Fibroblast of lung (primary cell): ENCODE measurements around the gene FAP. TPM values are rescaled to one million over a fixed set of nuclear protein-coding genes. Genes with fewer than 3 reads are reported as not detected.

ENCODE experiments used
- DNase-seq, 2 donors: peaks; one replicate each; pipeline versions ENCODE4 v3.0.0 to v3.0.0-alpha.2; 2010; ENCODE audit warnings: low read depth in 2 of 2
- H2AFZ ChIP-seq: 2 replicates; pipeline ENCODE4 v1.5.1; 2012; ENCODE audit warnings: low read length, control low read depth, inconsistent platforms
- H3K27ac ChIP-seq: 2 replicates; pipeline ENCODE4 v1.5.1; 2011; ENCODE audit warnings: low read length, control low read depth; ENCODE audit not compliant: insufficient read depth
- H3K27me3 ChIP-seq: 2 replicates; pipeline ENCODE4 v1.5.1; 2011; ENCODE audit warnings: mild to moderate bottlenecking, low read length; ENCODE audit not compliant: control insufficient read depth, insufficient read depth
- H3K36me3 ChIP-seq: 2 replicates; pipeline ENCODE4 v1.5.1; 2011; ENCODE audit warnings: low read length; ENCODE audit not compliant: control insufficient read depth, insufficient read depth
- H3K4me1 ChIP-seq: 2 replicates; pipeline ENCODE4 v1.5.1; 2011; ENCODE audit warnings: low read length; ENCODE audit not compliant: control insufficient read depth, insufficient read depth; ENCODE audit errors: extremely low read depth
- H3K4me2 ChIP-seq: 2 replicates; pipeline ENCODE4 v1.5.1; 2011; ENCODE audit warnings: low read length, control low read depth; ENCODE audit not compliant: insufficient read depth; ENCODE audit errors: extremely low read depth
- H3K4me3 ChIP-seq, 4 experiments: fragments of 200-600 bp in 1 of 4; sonication (generic) in 1 of 4; replicated peaks in 1 of 4; 2 replicates each; pipeline ENCODE4 v1.5.1; 2011 to 2016; ENCODE audit warnings: low read length in 4 of 4, low read depth in 3 of 4, mild to moderate bottlenecking in 3 of 4, control low read depth in 2 of 4, inconsistent platforms in 1 of 4, mixed read lengths in 1 of 4; ENCODE audit not compliant: insufficient read depth in 1 of 4; ENCODE audit errors: control extremely low read depth in 1 of 4
- H3K79me2 ChIP-seq: 2 replicates; pipeline ENCODE4 v1.5.1; 2012; ENCODE audit warnings: mild to moderate bottlenecking, low read length, inconsistent platforms; ENCODE audit not compliant: control insufficient read depth, insufficient read depth
- H3K9ac ChIP-seq: 2 replicates; pipeline ENCODE4 v1.5.1; 2011; ENCODE audit warnings: mild to moderate bottlenecking, low read length, control low read depth; ENCODE audit not compliant: insufficient read depth
- H3K9me3 ChIP-seq: 2 replicates; pipeline ENCODE4 v1.5.1; 2012; ENCODE audit warnings: low read depth, low read length; ENCODE audit not compliant: control insufficient read depth, insufficient read depth
- H4K20me1 ChIP-seq: 2 replicates; pipeline ENCODE4 v1.5.1; 2011; ENCODE audit warnings: low read length; ENCODE audit not compliant: control insufficient read depth, insufficient read depth; ENCODE audit errors: extremely low read depth
- EZH2 ChIP-seq: IDR thresholded peaks from 2 replicates; pipeline ENCODE4 v1.5.1; 2012; ENCODE audit warnings: low read length, control low read depth, mild to moderate bottlenecking; ENCODE audit errors: missing control alignments
- polyA plus RNA-seq, 2 donors: library from polyadenylated mRNA; depleted of rRNA in 1 of 2; stranded (reverse) in 1 of 2; unstranded in 1 of 2; fragments of >200 nt; gene quantifications; 2 replicates each; pipeline ENCODE4 v1.2.1, GENCODE V29; 2011 to 2012; ENCODE audit warnings: missing spikeins in 1 of 2
- total RNA-seq: library from RNA; depleted of rRNA; stranded (reverse); fragments of >200 nt; gene quantifications from 2 replicates; pipeline ENCODE4 v1.2.1, GENCODE V29; 2014
- TF ChIP-seq, protein P1 (sequence below), 2 donors: IDR thresholded peaks in 1 of 2; conservative IDR thresholded peaks in 1 of 2; 1 replicate in 1 of 2; 2 replicates in 1 of 2; pipeline ENCODE4 v1.5.1; 2011 to 2012; ENCODE audit warnings: low read length in 2 of 2, control low read depth in 1 of 2, inconsistent platforms in 1 of 2, low read depth in 1 of 2, mild to moderate bottlenecking in 1 of 2

Gene FAP
- total and polyA plus RNA-seq, 2 donors (not counting 1 experiment from before 2014, with no cell fraction given): 96.1 to 140 TPM

DNA sequence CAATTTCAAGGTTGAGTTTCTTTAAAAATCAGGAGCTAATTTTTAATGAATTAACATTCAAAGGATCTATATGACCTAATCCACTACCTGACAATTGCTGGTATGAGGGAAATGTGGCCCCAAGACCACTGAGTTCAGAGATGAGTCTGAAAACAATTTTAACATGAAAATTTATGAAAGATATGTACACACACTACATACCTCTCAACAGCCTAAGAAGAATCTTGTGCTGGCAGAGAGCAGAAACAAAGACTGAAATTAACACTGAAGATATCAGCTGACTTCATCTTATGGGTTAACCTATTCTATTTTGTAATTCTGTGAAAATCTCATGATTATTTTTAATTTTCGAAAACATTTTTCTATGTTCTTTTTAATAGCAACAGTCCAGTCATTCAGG, 1.7 kb downstream of the FAP start:
- TF ChIP-seq, protein P1, sequence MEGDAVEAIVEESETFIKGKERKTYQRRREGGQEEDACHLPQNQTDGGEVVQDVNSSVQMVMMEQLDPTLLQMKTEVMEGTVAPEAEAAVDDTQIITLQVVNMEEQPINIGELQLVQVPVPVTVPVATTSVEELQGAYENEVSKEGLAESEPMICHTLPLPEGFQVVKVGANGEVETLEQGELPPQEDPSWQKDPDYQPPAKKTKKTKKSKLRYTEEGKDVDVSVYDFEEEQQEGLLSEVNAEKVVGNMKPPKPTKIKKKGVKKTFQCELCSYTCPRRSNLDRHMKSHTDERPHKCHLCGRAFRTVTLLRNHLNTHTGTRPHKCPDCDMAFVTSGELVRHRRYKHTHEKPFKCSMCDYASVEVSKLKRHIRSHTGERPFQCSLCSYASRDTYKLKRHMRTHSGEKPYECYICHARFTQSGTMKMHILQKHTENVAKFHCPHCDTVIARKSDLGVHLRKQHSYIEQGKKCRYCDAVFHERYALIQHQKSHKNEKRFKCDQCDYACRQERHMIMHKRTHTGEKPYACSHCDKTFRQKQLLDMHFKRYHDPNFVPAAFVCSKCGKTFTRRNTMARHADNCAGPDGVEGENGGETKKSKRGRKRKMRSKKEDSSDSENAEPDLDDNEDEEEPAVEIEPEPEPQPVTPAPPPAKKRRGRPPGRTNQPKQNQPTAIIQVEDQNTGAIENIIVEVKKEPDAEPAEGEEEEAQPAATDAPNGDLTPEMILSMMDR (conservative IDR thresholded peaks at IDR 0.05 in 1 of 2, IDR thresholded peaks at IDR 0.05 in 1 of 2; ENCODE audit: low read depth in 1 of 2, low read length in 2 of 2): no peak
- no peak for TF ChIP-seq EZH2
- Histone ChIP-seq H3K4me2 (peak overlapping the region; percentile 71), H3K79me2 (peaks cover 41% of the 10 kb centered on the region)

DNA sequence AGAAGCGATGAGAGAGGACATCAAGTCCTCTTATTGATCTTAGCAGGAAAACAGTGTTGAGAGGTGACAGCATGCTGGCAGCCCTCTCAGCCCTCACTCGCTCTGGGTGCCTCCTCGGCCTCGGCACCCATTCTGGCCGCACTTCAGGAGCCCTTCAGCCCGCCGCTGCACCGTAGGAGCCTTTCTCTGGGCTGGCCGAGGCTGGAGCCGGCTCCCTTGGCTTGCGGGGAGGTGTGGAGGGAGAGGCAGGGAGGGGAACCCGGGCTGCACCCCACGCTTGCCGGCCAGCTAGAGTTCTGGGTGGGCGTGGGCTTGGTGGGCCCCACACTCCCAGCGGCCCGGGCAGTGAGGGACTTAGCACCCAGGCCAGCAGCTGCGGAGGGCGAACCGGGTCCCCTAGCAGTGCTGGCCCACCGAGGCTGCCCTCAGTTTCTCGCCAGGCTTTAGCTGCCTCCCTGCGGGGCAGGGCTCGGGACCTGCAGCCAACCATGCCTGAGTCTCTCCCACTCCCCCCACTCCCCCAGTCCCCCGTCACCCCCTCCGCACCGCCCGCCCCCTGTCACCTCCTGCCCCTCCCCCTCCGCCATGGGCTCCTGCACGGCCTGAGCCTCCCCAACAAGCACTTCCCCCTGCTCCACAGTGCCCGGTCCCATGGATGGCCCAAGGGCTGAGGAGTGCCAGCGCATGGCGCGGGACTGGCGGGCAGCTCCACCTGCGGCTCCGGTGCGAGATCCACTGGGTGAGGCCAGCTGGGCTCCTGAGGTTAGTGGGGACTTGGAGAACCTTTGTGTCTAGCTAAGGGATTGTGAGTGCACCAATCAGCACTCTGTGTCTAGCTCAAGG, 8.4 kb downstream of the FAP start:
- H3K79me2 ChIP-seq: peaks cover 40% of the 10 kb centered on the region
- no peak for DNase-seq
- H3K27ac ChIP-seq: no peak overlapping the region
- H2AFZ ChIP-seq: no peak overlapping the region
- no peak for TF ChIP-seq EZH2
- TF ChIP-seq, protein P1 (conservative IDR thresholded peaks at IDR 0.05 in 1 of 2, IDR thresholded peaks at IDR 0.05 in 1 of 2; ENCODE audit: low read depth in 1 of 2, low read length in 2 of 2): no peak
- no peaks in the 10 kb centered on the region for H3K27me3 ChIP-seq
- H3K4me2 ChIP-seq: no peak overlapping the region
- H4K20me1 ChIP-seq: no peaks in the 10 kb centered on the region
- H3K36me3 ChIP-seq: peaks cover 7% of the 10 kb centered on the region
- H3K9me3 ChIP-seq: no peaks in the 10 kb centered on the region
- H3K4me3 ChIP-seq: no peak overlapping the region
- H3K4me1 ChIP-seq: peaks cover 7% of the 10 kb centered on the region
- no peak overlapping the region for H3K9ac ChIP-seq

More for the DNA sequence above, 1.7 kb downstream of the FAP start:
- H3K27ac ChIP-seq: peak overlapping the region; percentile 93
- H3K27me3 ChIP-seq: no peaks in the 10 kb centered on the region
- peak overlapping the region; percentile 70 to 83 (median 76) for H3K4me3 ChIP-seq
- DNase-seq: peak in 1 of 2 donors; percentile 24
- H3K36me3 ChIP-seq: peaks cover 4% of the 10 kb centered on the region
- no peak overlapping the region for H2AFZ ChIP-seq
- no peaks in the 10 kb centered on the region for H4K20me1 ChIP-seq
- H3K9me3 ChIP-seq: no peaks in the 10 kb centered on the region
- peak overlapping the region; percentile 67 for H3K9ac ChIP-seq
- H3K4me1 ChIP-seq: peaks cover 14% of the 10 kb centered on the region

DNA sequence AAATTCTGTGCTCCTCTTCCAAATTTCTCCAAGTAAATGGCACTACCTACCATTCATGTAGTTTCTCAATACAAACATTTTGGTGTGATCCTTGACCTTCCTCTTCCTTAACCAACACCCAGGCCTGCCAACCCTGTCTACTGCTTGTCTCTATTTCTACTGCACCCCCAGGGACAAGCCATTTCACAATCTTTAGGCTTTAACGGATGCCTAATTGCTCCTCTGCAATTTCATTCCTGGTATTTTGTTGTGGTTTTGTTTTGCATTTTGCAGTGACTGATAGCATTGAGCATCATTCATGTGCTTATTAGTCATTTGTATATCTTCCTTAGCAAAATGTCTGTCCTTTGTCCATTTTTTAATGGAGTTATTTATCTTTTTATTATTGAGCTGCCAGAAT, 10.0 kb downstream of the FAP start:
- Histone ChIP-seq H3K4me3 (no peak overlapping the region), H3K36me3 (peaks cover 5% of the 10 kb centered on the region), H3K4me1 (peaks cover 7% of the 10 kb centered on the region), H3K27me3 (no peaks in the 10 kb centered on the region), H3K4me2 (peak overlapping the region; percentile 56), H3K9ac (no peak overlapping the region), H2AFZ (no peak overlapping the region), H4K20me1 (no peaks in the 10 kb centered on the region), H3K79me2 (peaks cover 39% of the 10 kb centered on the region), H3K27ac (peak overlapping the region; percentile 3), H3K9me3 (no peaks in the 10 kb centered on the region)
- TF ChIP-seq EZH2: no peak
- TF ChIP-seq, protein P1 (conservative IDR thresholded peaks at IDR 0.05 in 1 of 2, IDR thresholded peaks at IDR 0.05 in 1 of 2; ENCODE audit: low read depth in 1 of 2, low read length in 2 of 2): no peak
- DNase-seq: peak; percentile 63 to 83
